ENCODE results near the gene CASQ2. TPM values are rescaled to one million over a fixed set of nuclear protein-coding genes. Genes with fewer than 3 reads are reported as not detected.
"Not testable (repeated sequence)": the region's sequence is repeated elsewhere in the genome, so short reads cannot be mapped to it uniquely, and the experiment has no call there.

The CASQ2 gene
- polyA plus RNA-seq, 5 donors: 0.46 to 13.8 (median 0.79) TPM

- no peak for DNase-seq
Measured at GRCh38 chr1:115781343-115781742, 12.8 kb upstream of the CASQ2 start.

DNA sequence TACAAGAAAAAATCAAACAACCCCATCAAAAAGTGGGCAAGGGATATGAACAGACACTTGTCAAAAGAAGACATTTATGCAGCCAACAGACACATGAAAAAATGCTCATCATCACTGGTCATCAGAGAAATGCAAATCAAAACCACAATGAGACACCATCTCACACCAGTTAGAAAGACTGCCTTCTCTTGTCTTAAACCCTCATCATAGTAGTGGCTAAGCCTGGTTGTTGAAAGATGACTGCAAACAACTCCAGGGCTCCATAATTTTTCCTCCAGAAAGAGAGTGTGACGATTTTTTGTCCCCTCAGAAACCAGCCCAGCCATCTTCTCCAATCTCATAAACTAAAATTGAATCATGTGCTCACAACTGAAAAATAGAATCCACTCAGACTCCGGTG is 12.1 kb upstream of the CASQ2 start:
- not testable (repeated sequence) for DNase-seq

DNA sequence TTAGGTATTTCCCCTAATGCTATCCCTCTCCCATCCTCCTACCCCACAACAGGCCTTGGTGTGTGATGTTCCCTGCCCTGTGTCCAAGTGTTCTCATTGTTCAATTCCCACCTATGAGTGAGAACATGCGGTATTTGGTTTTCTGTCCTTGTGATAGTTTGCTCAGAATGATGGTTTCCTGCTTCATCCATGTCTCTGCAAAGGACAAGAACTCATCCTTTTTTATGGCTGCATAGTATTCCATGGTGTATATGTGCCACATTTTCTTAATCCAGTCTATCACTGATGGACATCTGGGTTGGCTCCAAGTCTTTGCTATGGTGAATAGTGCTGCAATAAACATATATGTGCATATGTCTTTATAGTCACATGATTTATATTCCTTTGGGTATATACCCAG is 10.6 kb upstream of the CASQ2 start:
- DNase-seq: not testable (repeated sequence)

DNA sequence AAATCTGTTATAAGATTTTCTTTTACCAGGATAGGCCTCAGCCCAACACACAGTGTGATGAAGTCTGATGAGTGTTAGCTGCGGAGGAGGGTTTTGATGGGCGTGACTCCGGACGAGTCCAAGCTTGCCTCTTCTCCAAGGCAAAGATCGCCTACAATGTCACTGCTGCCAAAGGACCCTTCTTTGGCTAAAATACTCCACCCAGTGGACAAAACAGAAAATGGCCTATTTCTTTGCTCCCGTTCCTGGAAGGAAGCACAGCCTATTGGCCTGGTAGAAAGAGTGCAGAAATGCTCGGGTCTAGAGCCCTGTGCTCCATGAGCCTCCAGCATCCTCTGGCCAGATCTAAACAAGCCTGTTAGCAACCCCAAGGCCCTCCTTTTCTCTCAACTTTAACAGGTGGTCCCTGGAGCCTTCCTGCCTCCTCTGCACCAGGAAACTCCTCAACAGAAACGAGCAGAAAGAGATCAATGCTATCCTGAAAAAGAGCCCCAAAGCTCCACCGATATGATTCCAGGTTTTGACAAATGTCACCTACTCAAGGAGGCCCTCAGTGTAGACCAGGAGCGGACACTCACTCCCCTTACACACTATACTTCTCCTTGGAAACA is 3.4 kb upstream of the CASQ2 start:
- DNase-seq: peak; percentile 74 to 86

DNA sequence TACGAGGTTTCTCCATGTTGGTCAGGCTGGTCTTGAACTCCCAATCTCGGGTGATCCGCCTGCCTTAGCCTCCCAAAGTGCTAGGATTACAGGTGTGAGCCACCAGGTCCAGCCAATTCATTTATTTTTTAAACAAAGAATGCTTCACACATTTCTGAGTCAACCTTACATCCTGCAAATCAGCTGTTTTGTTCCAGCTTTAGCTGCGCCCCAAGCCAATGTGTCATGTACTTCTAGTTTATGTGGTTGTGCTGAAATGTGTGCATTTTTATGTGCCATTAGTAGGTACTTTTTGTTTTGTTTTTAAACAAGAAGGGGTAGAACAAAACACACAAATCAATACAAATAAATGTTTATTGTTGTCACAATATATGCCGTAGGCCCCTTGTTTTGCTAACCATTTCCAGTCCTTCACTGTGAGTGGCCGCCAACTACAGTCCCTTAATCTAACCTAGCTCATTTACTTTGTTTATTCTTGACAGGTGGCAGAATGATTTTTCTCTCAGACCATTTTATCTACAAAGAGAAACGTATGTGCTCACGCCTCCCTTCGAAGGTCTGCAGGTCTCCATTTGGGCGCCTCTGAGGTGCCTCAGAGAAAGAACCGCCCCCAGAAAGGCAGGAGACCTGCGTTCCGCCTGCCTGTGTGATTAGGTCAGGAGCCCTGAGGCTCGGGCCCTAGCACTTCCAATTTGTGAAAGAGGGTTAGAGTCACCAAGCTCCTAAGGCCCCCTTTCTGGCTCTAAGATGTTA is 2.8 kb upstream of the CASQ2 start:
- no peak for DNase-seq

GRCh38 chr1:115767403-115767802 is 1.1 kb downstream of the CASQ2 start:
- no peak for DNase-seq

DNA sequence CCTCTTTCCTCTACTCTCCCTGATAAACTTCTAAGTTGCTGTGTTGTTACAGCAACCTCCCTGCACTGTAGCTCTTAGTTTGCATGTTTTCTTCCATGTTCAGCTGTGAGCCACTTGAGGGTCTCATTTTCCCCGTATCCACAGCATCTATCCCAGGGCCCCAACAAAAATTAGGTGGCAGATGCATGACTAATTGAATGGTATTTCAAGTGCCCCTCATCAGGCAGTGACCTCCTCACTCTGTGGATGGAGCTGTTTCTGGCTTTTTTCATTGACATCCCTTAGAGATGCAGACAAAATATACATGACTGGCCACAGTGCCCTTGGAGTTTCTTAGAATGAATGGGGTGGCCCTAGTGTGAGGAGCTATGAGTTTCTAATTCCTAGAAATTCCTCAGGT is 3.4 kb downstream of the CASQ2 start:
- DNase-seq: no peak

DNA sequence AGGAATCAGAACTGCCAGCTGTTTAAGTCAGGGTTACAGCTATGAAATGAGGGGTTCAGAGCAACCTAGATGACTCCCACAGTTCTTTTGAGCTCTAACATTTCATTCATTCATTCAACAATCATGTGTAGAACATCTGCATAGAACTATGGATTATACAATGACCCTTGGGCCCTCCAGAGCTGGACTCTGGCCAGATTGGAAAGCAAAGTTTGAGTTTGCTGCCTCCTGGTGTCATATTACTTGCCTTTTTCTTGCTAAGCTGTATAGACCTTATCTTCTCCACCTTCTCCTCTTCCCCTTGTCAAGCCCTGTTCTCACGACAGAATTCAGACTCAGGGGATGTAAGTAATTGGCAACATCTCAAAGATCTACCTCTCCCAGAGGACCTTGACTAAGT is 4.0 kb downstream of the CASQ2 start:
- DNase-seq: peak; percentile 26 to 35

DNA sequence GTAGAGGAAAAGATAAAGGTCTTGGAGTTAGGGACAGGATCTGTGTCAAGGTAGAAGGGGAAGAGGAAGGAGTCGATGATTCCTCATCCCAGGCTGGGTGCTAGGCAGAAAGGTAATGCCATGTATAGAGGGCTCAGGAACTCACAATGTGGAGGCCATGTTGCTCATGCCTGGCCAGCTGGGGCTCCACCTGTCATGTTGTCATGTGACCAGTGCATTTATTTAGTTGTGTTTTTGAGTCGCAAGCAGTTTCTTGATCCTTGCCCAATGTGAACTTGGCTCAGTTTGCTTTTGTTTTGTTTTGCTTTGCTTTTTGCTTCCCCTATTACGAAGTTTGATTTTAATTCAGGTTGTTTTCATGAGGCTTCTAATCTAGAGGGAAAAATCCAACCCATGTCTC is 5.7 kb downstream of the CASQ2 start:
- no peak for DNase-seq

GRCh38 chr1:115761601-115762302 is 6.8 kb downstream of the CASQ2 start:
- DNase-seq: no peak

DNA sequence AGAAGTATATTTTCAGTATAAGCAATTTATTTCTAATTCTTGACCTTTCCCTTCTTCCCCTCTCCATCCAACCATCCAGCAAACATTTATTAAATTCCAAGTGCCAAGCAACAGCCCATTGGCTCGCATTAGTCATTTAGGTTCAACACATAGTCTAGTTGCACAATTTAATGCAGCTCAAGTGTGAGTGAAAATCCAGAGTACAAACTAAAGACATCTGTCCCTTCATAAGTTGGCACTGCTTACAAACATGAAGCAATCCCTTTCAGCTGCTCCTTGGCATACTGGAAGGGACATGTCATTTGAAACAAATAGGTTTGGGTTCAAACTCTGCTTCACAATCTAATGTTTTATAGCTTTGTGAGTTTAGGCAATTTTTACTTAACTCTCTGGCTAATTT is 10.7 kb downstream of the CASQ2 start:
- peak; percentile 58 to 59 for DNase-seq

DNA sequence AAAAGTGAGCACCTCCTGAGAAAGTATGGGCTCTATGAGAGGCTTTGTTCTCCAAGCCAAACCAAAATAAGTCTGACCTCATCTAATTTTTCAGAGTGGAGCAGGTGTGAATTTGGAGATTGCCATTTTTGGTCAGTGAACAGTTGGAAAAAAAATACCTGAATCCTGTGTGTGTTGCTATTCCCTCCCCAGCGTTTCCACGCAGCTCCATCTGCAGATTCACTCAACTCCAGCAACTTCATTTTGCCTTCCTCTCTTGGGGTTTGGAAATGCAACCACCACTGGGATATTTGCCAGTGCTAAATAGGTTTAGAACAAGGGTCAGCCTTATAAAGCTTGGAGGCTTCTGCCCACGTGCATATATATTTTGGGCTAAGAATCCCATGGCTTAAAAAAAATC is 11.2 kb downstream of the CASQ2 start:
- no peak for DNase-seq

GRCh38 chr1:115755456-115756370 is 12.8 kb downstream of the CASQ2 start:
- DNase-seq: no peak

GRCh38 chr1:115753830-115754229 is 14.7 kb downstream of the CASQ2 start:
- no peak for DNase-seq

DNA sequence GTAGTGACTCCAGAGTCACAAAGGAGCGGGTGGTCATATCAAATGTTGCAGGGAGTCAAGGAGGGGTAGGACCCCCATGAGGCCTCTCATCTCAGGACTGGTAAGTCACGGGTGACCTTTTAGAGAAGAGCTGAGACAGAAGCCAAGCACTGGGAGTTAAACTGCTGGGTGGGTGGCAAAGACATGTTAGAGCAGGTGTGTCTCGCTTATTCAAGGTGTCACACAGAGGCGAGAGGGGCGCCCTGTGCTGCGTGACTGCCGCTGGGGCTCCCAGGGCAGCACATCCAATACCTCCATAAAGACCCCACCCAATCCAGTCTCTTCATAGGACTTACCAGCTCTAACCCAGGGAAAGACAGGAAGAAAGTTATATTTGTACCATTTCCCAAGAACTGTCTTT is 15.2 kb downstream of the CASQ2 start:
- DNase-seq: no peak

- no peak for DNase-seq
Measured at GRCh38 chr1:115748401-115749150, 19.9 kb downstream of the CASQ2 start.

GRCh38 chr1:115746021-115746690 is 22.4 kb downstream of the CASQ2 start:
- DNase-seq: no peak

GRCh38 chr1:115744646-115745275 is 23.8 kb downstream of the CASQ2 start:
- no peak for DNase-seq

DNA sequence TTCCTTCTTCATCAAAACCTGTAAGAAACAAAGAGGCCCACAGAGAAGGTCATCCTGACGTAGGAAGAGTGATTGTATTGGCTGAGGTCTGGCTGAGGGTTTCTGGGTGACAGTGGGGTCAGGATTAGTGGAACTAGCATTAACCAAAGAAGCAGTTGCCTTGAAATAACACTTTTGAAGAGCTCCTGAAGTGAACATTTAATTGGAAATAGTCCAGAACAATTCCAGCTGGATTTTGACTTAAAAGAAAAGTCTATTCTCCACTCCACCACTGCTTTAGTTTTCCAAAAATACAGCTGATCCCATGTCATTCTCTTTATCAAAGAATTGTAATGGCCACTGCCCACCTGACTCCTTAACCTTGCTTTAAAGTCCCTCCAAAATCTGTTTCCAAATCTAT is 27.7 kb downstream of the CASQ2 start:
- no peak for DNase-seq

DNA sequence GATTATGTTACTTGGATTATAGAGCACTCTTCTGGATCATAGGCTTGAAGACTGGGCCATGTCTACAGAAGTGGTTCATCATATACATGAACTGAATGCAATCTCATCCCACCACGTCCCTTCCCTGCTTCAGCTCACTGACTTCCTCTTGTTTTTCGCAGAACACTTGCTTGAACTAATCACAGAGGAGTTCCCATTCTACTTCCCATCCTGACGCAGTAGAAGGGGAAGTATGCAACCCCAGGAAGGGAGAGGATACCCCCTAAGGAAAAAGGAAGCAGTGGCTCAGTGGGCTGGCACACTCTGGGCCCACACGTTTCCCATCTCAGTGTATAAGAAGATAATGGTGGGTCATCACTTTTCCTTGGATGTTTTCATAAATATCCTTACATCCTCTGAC is 36.2 kb downstream of the CASQ2 start:
- DNase-seq: no peak

Measured in right lung (tissue), 5 donors.